NCI-H2227 (cell line): ENCODE data around the gene SLC38A6.

ENCODE experiments used
- DNase-seq: peaks from one replicate; lab custom pipeline; 2025; ENCODE audit not compliant: unreplicated experiment; lab: John Stamatoyannopoulos, UW

The SLC38A6 gene

GRCh38 chr14:60980811-60981632 lies at the start of gene SLC38A6, which contains the start of gene TRMT5:
TSS of gene SLC38A6 (plus strand) at chr14:60981245. CDS start at chr14:60981278, 33 bp downstream.
TSS of gene TRMT5 (minus strand) at chr14:60981079. CDS start at chr14:60980973, 106 bp downstream.
- peak; percentile 95 for DNase-seq

- no peak for DNase-seq
These were observed 47.0 kb upstream of the SLC38A6 start for GRCh38 chr14:60933920-60934655.

- no peak for DNase-seq
These were observed 45.7 kb upstream of the SLC38A6 start for GRCh38 chr14:60935319-60935718.

- no peak for DNase-seq
These were observed 37.4 kb upstream of the SLC38A6 start for GRCh38 chr14:60943637-60944032.

- no peak for DNase-seq
These were observed 36.8 kb upstream of the SLC38A6 start for GRCh38 chr14:60944204-60944603.

- DNase-seq = no peak
These were observed 35.1 kb upstream of the SLC38A6 start for GRCh38 chr14:60945984-60946383.

- DNase-seq = no peak
These were observed 34.3 kb upstream of the SLC38A6 start for GRCh38 chr14:60946773-60947172.

GRCh38 chr14:60951776-60952435 lies 29.1 kb upstream of the SLC38A6 start:
- no peak for DNase-seq

- DNase-seq = no peak
These were observed 24.8 kb upstream of the SLC38A6 start for GRCh38 chr14:60956202-60956601.

- DNase-seq = no peak
These were observed 24.4 kb upstream of the SLC38A6 start for GRCh38 chr14:60956632-60957031.

GRCh38 chr14:60958146-60958545 lies 22.9 kb upstream of the SLC38A6 start:
- DNase-seq = no peak

GRCh38 chr14:60963761-60964160 lies 17.3 kb upstream of the SLC38A6 start:
- DNase-seq = no peak

- no peak for DNase-seq
These were observed 16.1 kb upstream of the SLC38A6 start for GRCh38 chr14:60964904-60965303.

GRCh38 chr14:60965402-60965801 lies 15.6 kb upstream of the SLC38A6 start:
- no peak for DNase-seq

- DNase-seq = no peak
These were observed 12.9 kb upstream of the SLC38A6 start for GRCh38 chr14:60968099-60968498.

GRCh38 chr14:60968671-60969070 lies 12.4 kb upstream of the SLC38A6 start:
- DNase-seq = no peak

- no peak for DNase-seq
These were observed 10.9 kb upstream of the SLC38A6 start for GRCh38 chr14:60970146-60970545.

- DNase-seq = no peak
These were observed 9.8 kb upstream of the SLC38A6 start for GRCh38 chr14:60971271-60971670.

GRCh38 chr14:60972295-60972694 lies 8.8 kb upstream of the SLC38A6 start:
- DNase-seq = no peak

GRCh38 chr14:60973070-60973469 lies 8.0 kb upstream of the SLC38A6 start:
- no peak for DNase-seq

GRCh38 chr14:60974090-60974651 lies 6.9 kb upstream of the SLC38A6 start:
- no peak for DNase-seq
